ENCODE measurements around the gene STK32C.

GRCh38 chr10:132232981-132233380 is 74.8 kb downstream of the STK32C start:
- TF ChIP-seq CTCF (IDR thresholded peaks at IDR 0.05) (no peak; the same call in 1 of the 2 replicates), ZFX (IDR thresholded peaks at IDR 0.05; ENCODE audit: borderline replicate concordance) (no peak)

All from 22Rv1 (cell line).